ENCODE measurements around the gene PDZD8. TPM values are rescaled to one million over a fixed set of nuclear protein-coding genes. Genes with fewer than 3 reads are reported as not detected.
"Not testable (repeated sequence)": the region's sequence is repeated elsewhere in the genome, so short reads cannot be mapped to it uniquely, and the experiment has no call there.

Gene PDZD8
- total RNA-seq, 1 experiment from 2014 or later: 42.8 TPM

GRCh38 chr10:117350909-117351308 lies 24.3 kb downstream of the PDZD8 start:
- no peak for DNase-seq (ENCODE audit: extremely low read depth, low read depth)

- no peak for DNase-seq (ENCODE audit: extremely low read depth, low read depth)
These were observed 27.0 kb downstream of the PDZD8 start for GRCh38 chr10:117348236-117348635.

GRCh38 chr10:117346574-117346973 lies 28.7 kb downstream of the PDZD8 start:
- DNase-seq (ENCODE audit: extremely low read depth, low read depth): no peak

- DNase-seq (ENCODE audit: extremely low read depth, low read depth): no peak
These were observed 30.1 kb downstream of the PDZD8 start for GRCh38 chr10:117345143-117345542.

GRCh38 chr10:117342641-117343040 lies 32.6 kb downstream of the PDZD8 start:
- no peak for DNase-seq (ENCODE audit: extremely low read depth, low read depth)

GRCh38 chr10:117341061-117341460 lies 34.2 kb downstream of the PDZD8 start:
- no peak for DNase-seq (ENCODE audit: extremely low read depth, low read depth)

GRCh38 chr10:117339979-117340378 lies 35.3 kb downstream of the PDZD8 start:
- DNase-seq (ENCODE audit: extremely low read depth, low read depth): no peak

- DNase-seq (ENCODE audit: extremely low read depth, low read depth): no peak
These were observed 35.7 kb downstream of the PDZD8 start for GRCh38 chr10:117339578-117339977.

GRCh38 chr10:117334926-117335325 lies 40.3 kb downstream of the PDZD8 start:
- no peak for DNase-seq (ENCODE audit: extremely low read depth, low read depth)

- DNase-seq (ENCODE audit: extremely low read depth, low read depth): no peak
These were observed 41.2 kb downstream of the PDZD8 start for GRCh38 chr10:117334066-117334465.

- no peak for DNase-seq (ENCODE audit: extremely low read depth, low read depth)
These were observed 48.0 kb downstream of the PDZD8 start for GRCh38 chr10:117327262-117327661.

GRCh38 chr10:117324367-117324766 lies 50.9 kb downstream of the PDZD8 start:
- no peak for DNase-seq (ENCODE audit: extremely low read depth, low read depth)

GRCh38 chr10:117322260-117322659 lies 53.0 kb downstream of the PDZD8 start:
- no peak for DNase-seq (ENCODE audit: extremely low read depth, low read depth)

- DNase-seq (ENCODE audit: extremely low read depth, low read depth): peak; percentile 14
These were observed 55.1 kb downstream of the PDZD8 start for GRCh38 chr10:117320050-117320665.

- no peak for DNase-seq (ENCODE audit: extremely low read depth, low read depth)
These were observed 56.3 kb downstream of the PDZD8 start for GRCh38 chr10:117318909-117319308.

GRCh38 chr10:117316701-117317100 lies 58.5 kb downstream of the PDZD8 start:
- DNase-seq (ENCODE audit: extremely low read depth, low read depth): no peak

- DNase-seq (ENCODE audit: extremely low read depth, low read depth): no peak
These were observed 61.6 kb downstream of the PDZD8 start for GRCh38 chr10:117313641-117314040.

- DNase-seq (ENCODE audit: extremely low read depth, low read depth): no peak
These were observed 62.8 kb downstream of the PDZD8 start for GRCh38 chr10:117312430-117312829.

GRCh38 chr10:117311261-117311660 lies 64.0 kb downstream of the PDZD8 start:
- DNase-seq (ENCODE audit: extremely low read depth, low read depth): no peak

- no peak for DNase-seq (ENCODE audit: extremely low read depth, low read depth)
These were observed 68.6 kb downstream of the PDZD8 start for GRCh38 chr10:117306674-117307073.

GRCh38 chr10:117303451-117303850 lies 71.8 kb downstream of the PDZD8 start:
- DNase-seq (ENCODE audit: extremely low read depth, low read depth): not testable (repeated sequence)

- DNase-seq (ENCODE audit: extremely low read depth, low read depth): no peak
These were observed 74.6 kb downstream of the PDZD8 start for GRCh38 chr10:117300671-117301070.

GRCh38 chr10:117299435-117299834 lies 75.8 kb downstream of the PDZD8 start:
- DNase-seq (ENCODE audit: extremely low read depth, low read depth): no peak

Data from NCI-H460 (cell line).